Glomerular visceral epithelial cell (primary cell): ENCODE measurements around the gene DACT3.
"Not testable (repeated sequence)": the region's sequence is repeated elsewhere in the genome, so short reads cannot be mapped to it uniquely, and the experiment has no call there.

Source experiments
- DNase-seq: peaks from one replicate; pipeline ENCODE4 v3.0.0-alpha.2; 2016; ENCODE audit errors: extremely low spot score

DACT3 gene

GRCh38 chr19:46634045-46634655 is 26.8 kb downstream of the DACT3 start:
- DNase-seq = peak; percentile 94

DNA sequence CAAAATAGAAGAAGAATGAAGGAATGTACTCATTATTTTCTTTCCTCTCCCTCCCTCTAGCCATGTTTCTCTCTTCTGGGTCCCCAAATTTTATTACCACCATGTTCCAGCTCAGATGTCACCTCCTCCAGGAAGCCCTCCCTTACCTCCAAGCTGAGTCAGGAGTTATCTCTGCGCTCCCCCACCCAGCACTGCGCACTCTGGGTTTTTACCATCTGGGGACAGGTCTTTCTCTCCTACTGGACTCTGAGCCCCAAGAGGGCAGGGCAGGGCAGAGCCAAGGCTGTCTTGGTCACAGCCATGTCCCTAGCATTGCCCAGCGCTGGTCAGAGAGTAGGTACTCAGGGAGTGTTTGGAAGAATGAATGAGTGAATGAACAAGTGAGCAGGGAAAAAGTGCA is 27.9 kb downstream of the DACT3 start:
- DNase-seq = no peak

DNA sequence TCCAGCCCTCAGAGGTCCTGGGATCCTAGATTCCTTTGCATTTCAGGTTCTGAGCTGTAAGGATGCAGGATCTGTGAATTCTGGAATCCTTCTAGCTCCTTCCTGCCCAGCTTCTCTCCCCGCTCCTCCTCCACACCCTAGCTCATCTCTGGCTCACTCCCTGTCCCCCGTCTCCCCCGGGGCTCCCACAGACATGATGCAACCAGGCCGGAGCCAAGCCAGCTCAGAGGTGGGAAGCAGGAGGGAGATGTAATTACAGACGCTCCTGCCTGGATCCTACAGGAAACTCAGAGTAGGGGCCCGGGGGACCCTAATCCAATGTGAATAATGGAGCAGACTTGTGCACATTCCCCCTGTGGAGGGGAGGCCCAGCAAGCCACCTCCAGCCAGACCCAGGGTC is 29.5 kb downstream of the DACT3 start:
- no peak for DNase-seq

DNA sequence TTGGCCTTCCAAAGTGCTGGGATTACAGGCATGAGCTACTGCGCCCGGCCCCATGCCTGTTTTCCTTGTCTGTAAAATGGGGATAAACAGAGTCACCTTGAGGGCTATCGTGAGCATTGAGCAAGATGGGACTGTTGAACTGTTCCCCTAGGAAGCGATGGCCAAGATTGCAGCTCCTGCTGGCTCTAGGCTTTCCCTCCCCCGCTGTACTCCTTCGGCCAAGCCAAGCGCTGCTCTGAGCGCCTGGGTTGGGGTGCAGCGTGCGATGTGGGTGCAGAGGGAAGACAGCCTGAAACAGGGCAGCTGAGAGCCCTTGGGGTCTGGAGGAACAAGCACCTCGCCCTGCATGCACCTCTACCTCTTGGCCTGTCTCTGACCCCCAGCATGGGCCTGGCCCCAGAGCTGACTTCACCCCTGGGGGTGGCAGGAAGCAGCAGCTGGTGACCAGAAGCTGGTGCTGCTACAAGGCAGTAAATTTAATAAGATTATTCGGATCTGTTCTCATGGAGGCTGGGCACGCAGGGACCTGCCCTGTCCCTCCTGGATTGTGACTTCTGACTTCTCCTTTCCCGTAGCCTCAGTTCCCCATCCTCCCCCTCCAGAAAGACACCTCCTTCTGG is 30.3 kb downstream of the DACT3 start:
- no peak for DNase-seq

GRCh38 chr19:46629546-46630025 is 31.4 kb downstream of the DACT3 start:
- DNase-seq = no peak

DNA sequence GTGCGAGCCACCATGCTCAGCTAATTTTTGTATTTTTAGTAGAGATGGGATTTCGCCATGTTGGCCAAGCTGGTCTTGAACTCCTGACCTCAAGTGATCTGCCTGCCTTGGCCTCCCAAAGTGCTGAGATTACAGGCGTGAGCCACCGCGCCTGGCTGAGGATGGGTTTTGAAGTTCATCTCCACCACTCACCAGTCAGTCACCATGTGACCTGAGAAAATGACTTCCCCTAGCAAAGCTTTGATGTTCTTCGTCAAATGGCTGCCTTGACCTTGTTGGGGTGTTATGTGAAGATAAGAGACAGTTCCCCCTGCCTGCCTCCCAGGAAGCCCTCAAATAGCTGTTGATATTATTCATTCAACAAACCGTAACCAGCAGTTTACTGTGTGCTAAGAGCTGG is 32.0 kb downstream of the DACT3 start:
- DNase-seq = not testable (repeated sequence)

GRCh38 chr19:46626446-46626845 is 34.5 kb downstream of the DACT3 start:
- DNase-seq = no peak

DNA sequence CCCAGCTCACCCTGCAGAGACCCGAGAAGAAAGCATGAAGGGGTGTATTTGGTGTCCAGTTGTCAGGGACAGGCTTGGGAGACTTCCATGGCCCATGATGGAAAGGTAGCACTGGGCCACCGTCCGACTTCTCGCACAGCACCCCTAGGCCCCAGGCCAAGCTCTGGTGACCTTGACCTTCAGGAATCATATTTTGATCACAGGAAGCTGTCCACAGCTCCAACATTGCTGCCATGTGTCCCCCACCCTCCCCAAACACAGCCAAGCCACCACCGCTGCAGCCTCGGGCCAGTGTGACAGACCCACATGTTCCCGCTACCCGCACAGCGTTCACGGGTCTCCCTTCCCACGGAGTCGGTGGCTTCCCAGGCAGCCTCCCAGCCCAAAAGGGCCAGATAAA is 35.3 kb downstream of the DACT3 start:
- no peak for DNase-seq

- DNase-seq = no peak
These were observed 35.9 kb downstream of the DACT3 start, which contains the start of gene PTGIR for GRCh38 chr19:46624958-46625661. PTGIR (minus strand) TSS chr19:46625089; CDS start chr19:46624225, 864 bp downstream.

DNA sequence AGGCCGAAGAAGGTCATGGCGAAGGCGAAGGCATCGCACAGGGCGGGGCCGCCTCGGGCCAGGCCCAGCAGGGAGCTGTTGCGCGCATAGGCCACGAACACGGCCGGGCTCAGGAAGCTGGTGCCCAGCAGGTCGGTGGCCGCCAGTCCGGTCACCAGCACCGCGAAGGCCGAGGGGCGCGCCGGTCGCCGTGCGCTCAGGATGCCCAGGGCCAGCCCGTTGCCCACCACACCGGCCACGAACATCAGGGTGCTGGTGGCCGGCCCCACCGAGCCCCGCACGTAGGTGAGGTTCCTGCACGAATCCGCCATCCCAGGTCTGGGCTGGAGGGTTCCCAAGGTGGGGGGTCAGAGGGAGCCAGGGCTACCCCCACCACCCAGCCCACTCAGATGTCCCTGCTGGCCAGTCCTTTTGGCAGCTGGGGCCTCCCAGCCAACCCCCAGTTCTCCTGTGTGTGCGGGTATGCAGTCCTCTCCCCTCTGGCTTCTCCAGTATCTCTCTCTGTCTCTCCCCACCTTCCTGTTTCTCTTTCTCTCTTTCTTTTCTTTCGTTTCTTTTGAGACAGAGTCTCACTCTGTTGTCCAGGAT is 37.0 kb downstream of the DACT3 start:
- no peak for DNase-seq

- no peak for DNase-seq
These were observed 38.9 kb downstream of the DACT3 start for GRCh38 chr19:46622118-46622446.

GRCh38 chr19:46621191-46622117 is 39.5 kb downstream of the DACT3 start:
- DNase-seq = no peak

DNA sequence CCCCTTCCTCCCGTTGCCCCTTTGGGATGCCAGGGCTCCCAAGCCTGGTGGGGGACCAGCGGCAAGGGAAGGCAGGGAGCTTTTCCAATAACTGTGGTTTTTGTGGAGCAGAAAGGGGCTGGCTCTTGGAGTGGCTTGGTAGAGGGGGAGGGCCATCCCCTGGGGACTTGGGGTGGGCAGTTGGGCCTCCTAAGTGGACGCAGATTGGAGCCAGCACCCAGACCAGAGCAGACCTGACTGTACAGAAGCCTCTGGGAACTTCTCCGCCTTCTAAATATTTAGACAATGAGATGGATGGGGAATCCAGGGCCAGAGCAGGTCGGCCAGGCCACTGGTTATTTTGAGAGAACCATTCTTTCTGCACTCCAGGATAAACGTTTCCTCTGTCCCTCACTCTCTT is 40.3 kb downstream of the DACT3 start:
- DNase-seq = no peak

DNA sequence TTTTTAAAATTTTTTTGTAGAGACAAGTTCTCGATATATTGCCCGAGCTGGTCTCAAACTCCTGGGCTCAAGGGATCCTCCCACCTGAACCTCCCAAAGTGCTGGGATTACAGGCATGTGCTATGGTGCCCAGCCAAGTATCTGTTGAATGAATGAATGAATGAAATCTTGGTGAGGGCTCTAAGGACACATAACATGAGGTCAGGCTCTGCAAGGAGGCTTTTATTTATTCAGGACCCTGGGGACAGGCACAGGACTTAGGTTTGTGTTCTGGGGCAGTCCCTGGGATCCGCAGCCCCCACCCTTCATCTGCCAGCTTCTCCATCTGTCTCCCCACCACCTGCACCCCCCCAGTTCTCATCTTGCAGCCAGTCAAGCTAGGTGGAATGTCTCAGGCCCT is 40.7 kb downstream of the DACT3 start:
- DNase-seq = no peak

- no peak for DNase-seq
These were observed 42.2 kb downstream of the DACT3 start for GRCh38 chr19:46618670-46619231.

GRCh38 chr19:46617601-46618000 is 43.4 kb downstream of the DACT3 start:
- no peak for DNase-seq

DNA sequence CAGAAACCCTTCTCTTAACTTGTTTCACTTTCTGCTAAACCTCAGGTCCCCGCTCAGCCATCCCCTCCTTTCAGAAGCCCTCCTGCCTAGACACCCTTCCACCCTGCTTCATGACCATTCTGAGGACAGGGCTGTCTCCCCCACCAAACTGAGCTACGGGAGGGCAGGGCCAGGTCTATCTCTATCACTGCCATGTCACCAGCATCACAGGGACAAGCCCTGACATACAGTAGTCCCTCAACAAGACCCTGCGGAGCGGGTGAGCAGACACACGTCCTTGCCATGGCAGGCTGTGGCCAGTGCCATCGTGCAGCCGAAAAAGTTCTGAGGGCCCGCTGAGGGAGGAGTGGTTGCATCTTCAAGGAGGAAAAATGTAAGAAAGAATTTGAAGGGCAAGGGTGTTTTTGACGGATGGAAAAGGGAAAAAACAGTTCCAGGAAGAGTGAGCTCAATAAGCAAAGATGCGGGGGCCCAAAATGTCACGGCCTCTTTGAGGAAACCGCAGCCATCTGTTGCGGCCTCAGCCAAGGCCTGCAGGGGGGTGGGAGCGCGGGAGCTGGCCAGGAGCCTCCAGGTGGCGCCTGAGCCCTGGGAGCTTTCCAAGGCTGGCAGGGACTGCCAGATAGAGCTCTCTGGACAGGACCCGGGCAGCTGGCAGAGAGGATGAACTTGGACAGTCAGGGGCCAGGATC is 44.2 kb downstream of the DACT3 start:
- DNase-seq = peak; percentile 74

DNA sequence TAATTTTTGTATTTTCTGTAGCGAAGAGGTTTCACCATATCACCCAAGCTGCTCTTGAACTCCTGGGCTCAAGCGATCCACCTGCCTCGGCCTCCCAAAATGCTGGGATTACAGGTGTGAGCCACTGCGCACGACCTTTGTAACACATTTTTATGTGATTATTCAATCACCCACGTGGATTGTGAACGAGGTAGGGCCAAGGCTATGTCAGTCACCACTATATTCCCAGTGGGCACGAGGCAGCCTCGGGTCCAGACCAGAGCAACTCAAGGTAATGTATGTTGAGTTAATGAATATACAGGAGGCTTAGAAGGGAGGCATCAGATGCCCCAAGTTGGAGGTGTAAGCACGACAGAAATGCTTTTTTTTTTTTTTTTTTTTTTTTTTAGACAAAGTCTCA is 45.0 kb downstream of the DACT3 start:
- no peak for DNase-seq

DNA sequence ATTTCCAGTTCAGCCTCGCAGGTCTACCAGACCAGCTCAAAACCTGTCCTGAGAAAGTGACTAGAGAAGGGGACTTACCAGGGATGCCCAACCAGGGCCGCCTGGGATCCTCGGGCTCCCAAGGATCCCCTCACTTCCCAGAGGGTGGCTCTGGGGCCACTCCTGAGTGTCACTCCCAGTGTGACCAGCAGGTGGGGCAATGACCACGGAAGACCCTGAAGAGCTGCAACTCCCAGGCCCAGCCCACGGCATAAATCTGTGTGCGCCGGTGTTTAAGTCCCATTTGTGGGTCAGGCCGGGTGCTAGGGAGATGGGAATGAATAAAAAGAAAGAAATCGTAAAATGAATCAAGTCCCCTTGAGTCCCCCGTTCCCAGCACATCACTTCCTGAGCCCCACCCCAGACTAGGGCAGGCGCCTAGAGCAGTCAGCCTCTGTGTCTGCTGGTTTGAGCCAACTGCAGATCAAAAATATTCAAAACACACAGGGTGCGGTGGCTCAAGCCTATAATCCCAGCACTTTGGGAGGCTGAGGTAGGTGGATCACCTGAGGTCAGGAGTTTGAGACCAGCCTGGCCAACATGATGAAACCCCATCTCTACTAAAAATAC is 46.8 kb downstream of the DACT3 start:
- DNase-seq = peak; percentile 81

- no peak for DNase-seq
These were observed 47.5 kb downstream of the DACT3 start for GRCh38 chr19:46613525-46613924.
